ENCODE results near the gene GGA3. TPM values are rescaled to one million over a fixed set of nuclear protein-coding genes. Genes with fewer than 3 reads are reported as not detected.

Gene GGA3
- polyA plus RNA-seq, 1 donor (not counting 4 experiments of a cell fraction or from before 2014, with no cell fraction given): 25.2 TPM

GRCh38 chr17:75231071-75231470, 30.3 kb downstream of the GGA3 start:
- no peak overlapping the region for H3K4me2 ChIP-seq (ENCODE audit: control insufficient read depth, extremely low read depth, insufficient read depth, low read depth, low read length)
- peaks cover 43 to 62% of the 10 kb centered on the region in 2 experiments for H3K36me3 ChIP-seq (ENCODE audit: control insufficient read depth in 2 of 2, extremely low read depth in 1 of 2, insufficient read depth in 2 of 2, low read length in 2 of 2)
- no peak overlapping the region for H3K27ac ChIP-seq (ENCODE audit: control insufficient read depth, insufficient read depth, low read length)
- H3K9me1 ChIP-seq (ENCODE audit: control insufficient read depth, extremely low read depth, insufficient read depth, low read length): no peaks in the 10 kb centered on the region
- DNase-seq (ENCODE audit: low read depth, low spot score): no peak
- TF ChIP-seq, protein P1, sequence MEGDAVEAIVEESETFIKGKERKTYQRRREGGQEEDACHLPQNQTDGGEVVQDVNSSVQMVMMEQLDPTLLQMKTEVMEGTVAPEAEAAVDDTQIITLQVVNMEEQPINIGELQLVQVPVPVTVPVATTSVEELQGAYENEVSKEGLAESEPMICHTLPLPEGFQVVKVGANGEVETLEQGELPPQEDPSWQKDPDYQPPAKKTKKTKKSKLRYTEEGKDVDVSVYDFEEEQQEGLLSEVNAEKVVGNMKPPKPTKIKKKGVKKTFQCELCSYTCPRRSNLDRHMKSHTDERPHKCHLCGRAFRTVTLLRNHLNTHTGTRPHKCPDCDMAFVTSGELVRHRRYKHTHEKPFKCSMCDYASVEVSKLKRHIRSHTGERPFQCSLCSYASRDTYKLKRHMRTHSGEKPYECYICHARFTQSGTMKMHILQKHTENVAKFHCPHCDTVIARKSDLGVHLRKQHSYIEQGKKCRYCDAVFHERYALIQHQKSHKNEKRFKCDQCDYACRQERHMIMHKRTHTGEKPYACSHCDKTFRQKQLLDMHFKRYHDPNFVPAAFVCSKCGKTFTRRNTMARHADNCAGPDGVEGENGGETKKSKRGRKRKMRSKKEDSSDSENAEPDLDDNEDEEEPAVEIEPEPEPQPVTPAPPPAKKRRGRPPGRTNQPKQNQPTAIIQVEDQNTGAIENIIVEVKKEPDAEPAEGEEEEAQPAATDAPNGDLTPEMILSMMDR (optimal IDR thresholded peaks at IDR 0.05 in 1 of 3, IDR thresholded peaks at IDR 0.05 in 1 of 3, conservative IDR thresholded peaks at IDR 0.05 in 1 of 3; ENCODE audit: extremely low read depth in 1 of 3, insufficient read depth in 2 of 3, low read length in 3 of 3): no peak
- TF ChIP-seq EZH2 (IDR thresholded peaks at IDR 0.05; ENCODE audit: low read length): no peak
- H3K27me3 ChIP-seq (ENCODE audit: control insufficient read depth, extremely low read depth, insufficient read depth, low read length): no peaks in the 10 kb centered on the region
- dilution Hi-C loops (cut with MboI; ENCODE audit: extremely low pct_ligation_motif_present, low sequenced_read_pairs): no loop called here
- no peak overlapping the region for H3K9ac ChIP-seq (ENCODE audit: control insufficient read depth, extremely low read depth, insufficient read depth, low read length)
- no peaks in the 10 kb centered on the region for H3K9me3 ChIP-seq (ENCODE audit: control insufficient read depth, low read depth, low read length)
- H3K79me2 ChIP-seq (ENCODE audit: control insufficient read depth, insufficient read depth, low read length): no peaks in the 10 kb centered on the region
- H3K4me1 ChIP-seq (ENCODE audit: control insufficient read depth, extremely low read depth, insufficient read depth, low read length): no peaks in the 10 kb centered on the region
- H4K20me1 ChIP-seq (ENCODE audit: control insufficient read depth, extremely low read depth, insufficient read depth, low read length): no peaks in the 10 kb centered on the region
- no peak overlapping the region for H3K4me3 ChIP-seq (ENCODE audit: control insufficient read depth in 2 of 3, extremely low read depth in 1 of 3, insufficient read depth in 2 of 3, low read depth in 1 of 3, low read length in 3 of 3)
- FAIRE-seq: no peak
- H2AFZ ChIP-seq (ENCODE audit: control insufficient read depth, low read length): no peak overlapping the region

GRCh38 chr17:75228847-75229246, 32.6 kb downstream of the GGA3 start:
- H3K4me3 ChIP-seq (ENCODE audit: control insufficient read depth in 2 of 3, extremely low read depth in 1 of 3, insufficient read depth in 2 of 3, low read depth in 1 of 3, low read length in 3 of 3): no peak overlapping the region
- no peaks in the 10 kb centered on the region for H3K4me1 ChIP-seq (ENCODE audit: control insufficient read depth, extremely low read depth, insufficient read depth, low read length)
- TF ChIP-seq EZH2 (IDR thresholded peaks at IDR 0.05; ENCODE audit: low read length): no peak
- TF ChIP-seq, protein P1 (optimal IDR thresholded peaks at IDR 0.05 in 1 of 3, IDR thresholded peaks at IDR 0.05 in 1 of 3, conservative IDR thresholded peaks at IDR 0.05 in 1 of 3; ENCODE audit: extremely low read depth in 1 of 3, insufficient read depth in 2 of 3, low read length in 3 of 3): no peak
- no peaks in the 10 kb centered on the region for H3K9me3 ChIP-seq (ENCODE audit: control insufficient read depth, low read depth, low read length)
- no peak overlapping the region for H2AFZ ChIP-seq (ENCODE audit: control insufficient read depth, low read length)
- no peaks in the 10 kb centered on the region for H3K27me3 ChIP-seq (ENCODE audit: control insufficient read depth, extremely low read depth, insufficient read depth, low read length)
- dilution Hi-C loops (cut with MboI; ENCODE audit: extremely low pct_ligation_motif_present, low sequenced_read_pairs): no loop called here
- H3K9ac ChIP-seq (ENCODE audit: control insufficient read depth, extremely low read depth, insufficient read depth, low read length): no peak overlapping the region
- no peaks in the 10 kb centered on the region for H3K79me2 ChIP-seq (ENCODE audit: control insufficient read depth, insufficient read depth, low read length)
- no peak overlapping the region for H3K4me2 ChIP-seq (ENCODE audit: control insufficient read depth, extremely low read depth, insufficient read depth, low read depth, low read length)
- DNase-seq (ENCODE audit: low read depth, low spot score): no peak
- no peak for FAIRE-seq
- H3K27ac ChIP-seq (ENCODE audit: control insufficient read depth, insufficient read depth, low read length): no peak overlapping the region
- H3K9me1 ChIP-seq (ENCODE audit: control insufficient read depth, extremely low read depth, insufficient read depth, low read length): no peaks in the 10 kb centered on the region
- no peaks in the 10 kb centered on the region for H4K20me1 ChIP-seq (ENCODE audit: control insufficient read depth, extremely low read depth, insufficient read depth, low read length)
- peaks cover 48 to 55% of the 10 kb centered on the region in 2 experiments for H3K36me3 ChIP-seq (ENCODE audit: control insufficient read depth in 2 of 2, extremely low read depth in 1 of 2, insufficient read depth in 2 of 2, low read length in 2 of 2)
